HepG2 (cell line): Measurements from ENCODE around the gene COBLL1. TPM values are rescaled to one million over a fixed set of nuclear protein-coding genes. Genes with fewer than 3 reads are reported as not detected.

ENCODE experiments used
- ATAC-seq: fragments of 200-7000 bp; cut with Tn5 transposase; 3 replicates; pipeline ENCODE4 v1.9.1; 2020; ENCODE audit warnings: mild to moderate bottlenecking, moderate library complexity
- BruUV-seq: library from RNA; stranded (reverse); fragments of 400-500 nt; replicated peaks from 2 replicates; lab custom pipeline; 2021; lab: Mats Ljungman, UMichigan
- CTCF ChIA-PET: fragments of 300-600 bp; formaldehyde crosslinking; extraction: SDS; loops from one replicate; lab custom pipeline; 2021; ENCODE audit warnings: low total read pairs, inconsistent platforms, low intra/inter-chr PET ratio; lab: Yijun Ruan, JAX
- POLR2A ChIA-PET: fragments of 350-600 bp; sonication (Branson Sonifier 250); formaldehyde crosslinking; loops from one replicate; lab custom pipeline; 2020; ENCODE audit warnings: antibody characterized with exemption, inconsistent platforms; lab: Yijun Ruan, JAX
- DNase-seq: peaks from one replicate; pipeline ENCODE4 v3.0.0-alpha.2; 2015; ENCODE audit warnings: low spot score
- FAIRE-seq: peaks from 3 replicates; lab custom pipeline; 2011; peaks lifted over from hg19 to GRCh38; lab: Jason Lieb, UNC
- H2AFZ ChIP-seq: one replicate; pipeline ENCODE4 v1.6.1; 2011; ENCODE audit warnings: low read length, inconsistent platforms
- H3K27ac ChIP-seq: fragments of 300-600 bp; 3 replicates; pipeline ENCODE4 v1.8.0; 2011; ENCODE audit warnings: mixed run types, mild to moderate bottlenecking, mixed read lengths, low read length, inconsistent platforms; ENCODE audit not compliant: insufficient read depth; ENCODE audit errors: extremely low read length
- H3K27me3 ChIP-seq, 2 experiments: fragments of 200-600 bp in 1 of 2; 2 replicates in 1 of 2; 3 replicates in 1 of 2; pipeline versions ENCODE4 v1.6.0 to v1.8.0; 2011; ENCODE audit warnings: low read length in 2 of 2, mild to moderate bottlenecking in 2 of 2, moderate library complexity in 2 of 2, inconsistent platforms in 1 of 2; ENCODE audit not compliant: insufficient read depth in 2 of 2, control insufficient read depth in 1 of 2
- H3K36me3 ChIP-seq, 2 experiments: fragments of 200-600 bp in 1 of 2; replicated peaks in 1 of 2; 2 replicates in 1 of 2; 3 replicates in 1 of 2; pipeline versions ENCODE4 v1.5.1 to v1.8.0; 2011; ENCODE audit warnings: low read length in 2 of 2, inconsistent platforms in 1 of 2; ENCODE audit not compliant: insufficient read depth in 2 of 2, control insufficient read depth in 1 of 2
- H3K4me1 ChIP-seq: 2 replicates; pipeline ENCODE4 v1.5.1; 2012; ENCODE audit warnings: low read length, inconsistent platforms; ENCODE audit not compliant: insufficient read depth
- H3K4me2 ChIP-seq: 2 replicates; pipeline ENCODE4 v1.6.0; 2011; ENCODE audit warnings: low read depth, low read length, inconsistent platforms
- H3K4me3 ChIP-seq, 3 experiments: fragments of 200-600 bp in 1 of 3; sonication (generic), shearing (Covaris generic) in 1 of 3; replicated peaks in 1 of 3; 2 replicates each; pipeline ENCODE4 v1.5.1; 2011 to 2016; ENCODE audit warnings: low read length in 3 of 3, inconsistent platforms in 2 of 3, low read depth in 2 of 3, mild to moderate bottlenecking in 2 of 3, control low read depth in 1 of 3, mixed read lengths in 1 of 3; ENCODE audit not compliant: insufficient read depth in 1 of 3
- H3K79me2 ChIP-seq: one replicate; pipeline ENCODE4 v1.6.1; 2011; ENCODE audit warnings: low read length, inconsistent platforms; ENCODE audit not compliant: insufficient read depth
- H3K9ac ChIP-seq: 2 replicates; pipeline ENCODE4 v1.6.0; 2011; ENCODE audit warnings: mild to moderate bottlenecking, low read depth, low read length, inconsistent platforms; ENCODE audit not compliant: insufficient read depth
- H3K9me3 ChIP-seq: 2 replicates; pipeline ENCODE4 v1.5.1; 2012; ENCODE audit warnings: mild to moderate bottlenecking, low read length
- H4K20me1 ChIP-seq: 2 replicates; pipeline ENCODE4 v1.6.0; 2011; ENCODE audit warnings: inconsistent platforms, mild to moderate bottlenecking, low read length, moderate library complexity; ENCODE audit not compliant: insufficient read depth
- AGO1 ChIP-seq: fragments of 200-400 bp; formaldehyde crosslinking; IDR thresholded peaks from 2 replicates; pipeline ENCODE4 v1.6.1; 2017; ENCODE audit warnings: mild to moderate bottlenecking, low read depth, low read length, moderate library complexity; ENCODE audit not compliant: poor library complexity, severe bottlenecking
- ATM ChIP-seq: fragments of 450-650 bp; IDR thresholded peaks from 2 replicates; pipeline ENCODE4 v1.7.1; 2017; ENCODE audit warnings: mild to moderate bottlenecking, borderline replicate concordance
- GABPA ChIP-seq, 2 experiments: IDR thresholded peaks; 2 replicates each; pipeline ENCODE4 v1.6.1; 2011 to 2016; ENCODE audit warnings: low read depth in 2 of 2, low read length in 1 of 2, missing biosample characterization in 1 of 2, missing genetic modification characterization in 1 of 2
- SYNCRIP ChIP-seq: fragments of 200-400 bp; formaldehyde crosslinking; IDR thresholded peaks from 2 replicates; pipeline ENCODE4 v1.6.1; 2018; ENCODE audit warnings: mild to moderate bottlenecking, low read depth, low read length; ENCODE audit not compliant: insufficient read depth
- ZNF3 ChIP-seq: IDR thresholded peaks from 2 replicates; pipeline ENCODE4 v1.7.0; 2017; ENCODE audit warnings: inconsistent platforms
- ZNF318 ChIP-seq: sonication (generic); formaldehyde crosslinking; IDR thresholded peaks from 2 replicates; pipeline ENCODE4 v1.4.0; 2020; ENCODE audit warnings: mild to moderate bottlenecking, missing genetic modification reagents
- ZNF512 ChIP-seq: sonication (generic); formaldehyde crosslinking; IDR thresholded peaks from 2 replicates; pipeline ENCODE4 v1.4.0; 2020; ENCODE audit warnings: mild to moderate bottlenecking, missing genetic modification reagents
- ZNF678 ChIP-seq: sonication (generic); formaldehyde crosslinking; IDR thresholded peaks from 2 replicates; pipeline ENCODE4 v1.4.0; 2020; ENCODE audit warnings: mild to moderate bottlenecking, missing genetic modification reagents
- WGBS: methylation state at CpG from one replicate; pipeline ENCODE4 v1.1.6; 2017; ENCODE audit warnings: low lambda C conversion rate; 5-methylcytosine and 5-hydroxymethylcytosine counted together
- in situ Hi-C: cut with HindIII; loops from 2 replicates; pipeline ENCODE4 v1.10.0; 2017; ENCODE audit warnings: low pct_unique_long_range_greater_than_20kb; ENCODE audit not compliant: extremely low pct_ligation_motif_present
- intact Hi-C: fragments of 100-400 bp; cut with micrococcal nuclease; formaldehyde crosslinking; loops from one replicate; pipeline ENCODE4 v1.10.0; 2022; ENCODE audit not compliant: unreplicated experiment
- polyA plus RNA-seq, 8 experiments: library from polyadenylated mRNA; depleted of rRNA in 3 of 8; stranded (reverse) in 7 of 8; unstranded in 1 of 8; fragments of >200 nt; fragmentation: Illumina TruSeq in 4 of 8; extraction: Trizol in 4 of 8; gene quantifications; 2 replicates each; pipeline versions ENCODE4 v1.2.1 to v1.2.3, GENCODE V29; 2011 to 2016; ENCODE audit warnings: low read depth in 4 of 8, missing spikeins in 1 of 8, mixed read lengths in 1 of 8; ENCODE audit not compliant: insufficient read depth in 1 of 8
- total RNA-seq, 5 experiments: library from RNA; depleted of rRNA; stranded (reverse); fragments of >200 nt; fragmentation: Illumina TruSeq; extraction: Trizol; gene quantifications; 2 replicates each; pipeline ENCODE4 v1.2.3, GENCODE V29; 2016; ENCODE audit warnings: low read depth in 1 of 5
- TF ChIP-seq, protein P1 (sequence below): sonication (generic); IDR thresholded peaks from 2 replicates; pipeline ENCODE4 v1.6.1; 2016; ENCODE audit warnings: low read depth, borderline replicate concordance
- TF ChIP-seq, protein P2 (sequence below), 2 experiments: sonication (generic) in 1 of 2; formaldehyde crosslinking in 1 of 2; IDR thresholded peaks; 2 replicates each; pipeline versions ENCODE4 v1.4.0 to v1.6.1; 2018 to 2020; ENCODE audit warnings: missing genetic modification reagents in 2 of 2, borderline replicate concordance in 1 of 2, low read depth in 1 of 2, mild to moderate bottlenecking in 1 of 2, missing biosample characterization in 1 of 2
- TF ChIP-seq, protein P3 (sequence below): sonication (generic); formaldehyde crosslinking; IDR thresholded peaks from 2 replicates; pipeline ENCODE4 v1.4.0; 2020; ENCODE audit warnings: missing genetic modification reagents

Gene COBLL1
- total and polyA plus RNA-seq, 2 of the 13 experiments (the other 11 are each of a cell fraction or from before 2014, with no cell fraction given), result 32.6 to 86.8 TPM

DNA sequence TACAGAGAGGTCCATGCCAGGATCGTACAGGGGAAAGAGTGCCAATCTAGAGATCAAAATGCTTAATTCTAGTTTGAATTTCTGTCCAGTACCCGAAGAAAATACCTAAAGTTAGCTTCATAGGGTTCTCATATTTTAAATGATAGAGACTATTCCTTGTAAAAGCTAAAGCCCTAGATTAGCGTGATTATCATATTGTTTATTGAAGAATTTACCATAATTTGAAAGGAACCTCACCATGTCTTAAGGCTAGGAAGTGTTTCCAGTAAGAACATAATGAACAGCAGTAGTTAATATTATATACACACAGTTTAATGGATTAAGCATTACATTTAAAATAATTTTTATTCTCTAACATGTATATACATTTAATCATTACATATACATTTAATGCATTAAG, 68.5 kb downstream of the COBLL1 start:
- intact Hi-C loops, result no loop called here
- H3K27ac ChIP-seq, result no peak overlapping the region
- no peak for TF ChIP-seq AGO1
- no peak for TF ChIP-seq ZNF678 (CRISPR knock-in tag)
- TF ChIP-seq, protein P1, sequence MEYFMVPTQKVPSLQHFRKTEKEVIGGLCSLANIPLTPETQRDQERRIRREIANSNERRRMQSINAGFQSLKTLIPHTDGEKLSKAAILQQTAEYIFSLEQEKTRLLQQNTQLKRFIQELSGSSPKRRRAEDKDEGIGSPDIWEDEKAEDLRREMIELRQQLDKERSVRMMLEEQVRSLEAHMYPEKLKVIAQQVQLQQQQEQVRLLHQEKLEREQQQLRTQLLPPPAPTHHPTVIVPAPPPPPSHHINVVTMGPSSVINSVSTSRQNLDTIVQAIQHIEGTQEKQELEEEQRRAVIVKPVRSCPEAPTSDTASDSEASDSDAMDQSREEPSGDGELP, result no peak
- TF ChIP-seq GABPA (IDR thresholded peaks at IDR 0.05; ENCODE audit: low read depth, low read length), result no peak
- TF ChIP-seq GABPA (CRISPR knock-in tag; IDR thresholded peaks at IDR 0.05; ENCODE audit: low read depth), result no peak
- TF ChIP-seq SYNCRIP, result no peak
- no peak for TF ChIP-seq ATM
- TF ChIP-seq, protein P2, sequence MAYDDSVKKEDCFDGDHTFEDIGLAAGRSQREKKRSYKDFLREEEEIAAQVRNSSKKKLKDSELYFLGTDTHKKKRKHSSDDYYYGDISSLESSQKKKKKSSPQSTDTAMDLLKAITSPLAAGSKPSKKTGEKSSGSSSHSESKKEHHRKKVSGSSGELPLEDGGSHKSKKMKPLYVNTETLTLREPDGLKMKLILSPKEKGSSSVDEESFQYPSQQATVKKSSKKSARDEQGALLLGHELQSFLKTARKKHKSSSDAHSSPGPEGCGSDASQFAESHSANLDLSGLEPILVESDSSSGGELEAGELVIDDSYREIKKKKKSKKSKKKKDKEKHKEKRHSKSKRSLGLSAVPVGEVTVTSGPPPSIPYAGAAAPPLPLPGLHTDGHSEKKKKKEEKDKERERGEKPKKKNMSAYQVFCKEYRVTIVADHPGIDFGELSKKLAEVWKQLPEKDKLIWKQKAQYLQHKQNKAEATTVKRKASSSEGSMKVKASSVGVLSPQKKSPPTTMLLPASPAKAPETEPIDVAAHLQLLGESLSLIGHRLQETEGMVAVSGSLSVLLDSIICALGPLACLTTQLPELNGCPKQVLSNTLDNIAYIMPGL (CRISPR knock-in tag; IDR thresholded peaks at IDR 0.05; ENCODE audit: borderline replicate concordance in 1 of 2, low read depth in 1 of 2), result no peak
- TF ChIP-seq ZNF318 (CRISPR knock-in tag), result no peak
- TF ChIP-seq, protein P3, sequence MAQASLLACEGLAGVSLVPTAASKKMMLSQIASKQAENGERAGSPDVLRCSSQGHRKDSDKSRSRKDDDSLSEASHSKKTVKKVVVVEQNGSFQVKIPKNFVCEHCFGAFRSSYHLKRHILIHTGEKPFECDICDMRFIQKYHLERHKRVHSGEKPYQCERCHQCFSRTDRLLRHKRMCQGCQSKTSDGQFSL (CRISPR knock-in tag), result no peak
- TF ChIP-seq ZNF512 (CRISPR knock-in tag), result no peak
- no peak for TF ChIP-seq ZNF3 (CRISPR knock-in tag)

More for the DNA sequence above, 68.5 kb downstream of the COBLL1 start:
- Histone ChIP-seq H2AFZ (no peak overlapping the region), H3K27me3 (no peaks in the 10 kb centered on the region), H3K4me2 (no peak overlapping the region), H3K9ac (no peak overlapping the region), H3K4me3 (no peak overlapping the region), H4K20me1 (no peaks in the 10 kb centered on the region), H3K9me3 (no peaks in the 10 kb centered on the region), H3K4me1 (peaks cover 27% of the 10 kb centered on the region), H3K36me3 (no peaks in the 10 kb centered on the region; a peak in 1 of 5 replicates), H3K79me2 (peaks cover 75% of the 10 kb centered on the region)
- in situ Hi-C loops, result no loop called here
- ChIA-PET POLR2A (no interaction called here), CTCF (no interaction called here)
- no peak for FAIRE-seq
- 94% methylated on average over 3 of the region's 3 CpGs for WGBS
- no peak for DNase-seq
- ATAC-seq, result no peak
- BruUV-seq, result no TSS peak
